ENCODE data around the gene SORBS1.

The SORBS1 gene

DNA sequence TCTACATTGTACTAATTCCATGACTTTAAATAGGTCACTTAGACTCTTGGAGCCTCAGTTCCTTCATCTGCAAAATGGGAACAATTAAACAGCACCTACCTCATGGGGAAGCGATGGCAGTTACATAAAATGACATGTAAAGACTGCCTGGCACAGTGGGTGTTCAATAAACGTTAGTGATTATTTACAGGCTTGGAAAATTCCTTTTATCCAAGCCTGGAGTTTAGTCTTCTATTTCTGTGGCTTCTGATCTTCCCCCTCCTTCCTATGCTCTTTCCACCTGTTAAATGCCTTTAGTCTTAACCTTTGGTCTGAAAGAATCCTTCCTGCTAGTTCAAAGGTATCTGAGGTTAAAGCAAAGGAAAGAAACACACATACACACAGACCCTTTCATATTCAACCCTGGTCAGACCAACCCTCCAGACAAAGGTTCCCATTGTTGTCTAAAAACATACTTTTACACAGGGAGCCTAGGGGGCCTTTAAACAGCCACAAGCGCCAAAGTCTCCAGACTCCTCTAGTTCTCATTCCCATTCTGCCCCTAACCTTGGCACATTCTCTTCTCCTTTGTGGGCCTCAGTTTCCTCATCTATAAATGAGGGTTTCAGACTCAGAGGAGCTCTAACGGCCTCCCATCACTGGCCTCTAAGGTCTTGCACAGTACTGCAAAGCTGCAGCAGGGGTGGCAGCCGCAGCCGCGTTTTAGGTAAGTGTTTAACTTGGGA, 21.4 kb downstream of the SORBS1 start:
- Mint-ChIP-seq H3K4me3 (no peak overlapping the region), H3K27me3 (no peaks in the 10 kb centered on the region), H3K27ac (no peak overlapping the region), H3K9me3 (no peaks in the 10 kb centered on the region), H3K36me3 (ENCODE audit: low read depth) (no peaks in the 10 kb centered on the region), H3K4me1 (ENCODE audit: low read depth) (no peaks in the 10 kb centered on the region)

DNA sequence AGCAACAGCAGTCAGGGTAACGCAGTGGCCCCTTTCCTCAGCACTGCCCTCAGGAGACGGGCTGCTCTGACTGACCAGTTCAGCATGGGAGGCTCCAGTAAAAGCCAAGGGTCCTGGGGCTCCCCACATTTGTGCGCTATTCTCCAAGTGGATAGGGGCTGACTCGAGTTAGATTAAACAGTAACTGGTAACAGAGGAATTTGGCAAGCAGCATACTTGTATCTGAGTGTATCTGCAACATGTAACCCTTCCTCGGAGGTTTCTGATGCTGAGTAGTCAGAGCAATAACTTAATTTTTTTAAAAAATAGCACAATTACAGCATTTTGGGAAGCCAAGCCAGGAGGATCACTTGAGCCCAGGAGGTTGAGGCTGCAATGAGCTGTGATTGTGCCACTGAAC, 22.8 kb downstream of the SORBS1 start:
- H3K27ac Mint-ChIP-seq = no peak overlapping the region
- no peaks in the 10 kb centered on the region for H3K36me3 Mint-ChIP-seq (ENCODE audit: low read depth)
- H3K4me1 Mint-ChIP-seq (ENCODE audit: low read depth) = no peaks in the 10 kb centered on the region
- no peaks in the 10 kb centered on the region for H3K9me3 Mint-ChIP-seq
- no peaks in the 10 kb centered on the region for H3K27me3 Mint-ChIP-seq
- H3K4me3 Mint-ChIP-seq = no peak overlapping the region

DNA sequence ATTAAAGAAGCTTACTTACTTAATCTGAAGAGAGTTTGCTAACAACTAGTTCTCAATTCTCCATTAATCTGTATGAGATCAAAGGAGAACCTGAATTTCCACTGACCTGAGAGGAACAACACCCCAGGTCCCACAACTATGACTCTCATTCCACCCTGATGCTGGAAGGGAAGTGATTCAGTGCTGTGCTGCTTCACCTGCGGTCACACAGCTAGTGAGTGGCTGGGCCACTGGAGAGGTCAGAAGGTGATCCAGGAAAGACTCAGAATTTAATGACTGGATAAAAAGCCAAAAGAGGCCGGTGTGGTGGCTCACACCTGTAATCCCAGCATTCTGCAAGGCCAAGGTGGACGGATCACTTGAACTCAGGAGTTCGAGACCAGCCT, 23.6 kb downstream of the SORBS1 start:
- Mint-ChIP-seq H3K27ac (no peak overlapping the region), H3K36me3 (ENCODE audit: low read depth) (no peaks in the 10 kb centered on the region), H3K4me3 (no peak overlapping the region), H3K9me3 (no peaks in the 10 kb centered on the region), H3K27me3 (no peaks in the 10 kb centered on the region), H3K4me1 (ENCODE audit: low read depth) (no peaks in the 10 kb centered on the region)

DNA sequence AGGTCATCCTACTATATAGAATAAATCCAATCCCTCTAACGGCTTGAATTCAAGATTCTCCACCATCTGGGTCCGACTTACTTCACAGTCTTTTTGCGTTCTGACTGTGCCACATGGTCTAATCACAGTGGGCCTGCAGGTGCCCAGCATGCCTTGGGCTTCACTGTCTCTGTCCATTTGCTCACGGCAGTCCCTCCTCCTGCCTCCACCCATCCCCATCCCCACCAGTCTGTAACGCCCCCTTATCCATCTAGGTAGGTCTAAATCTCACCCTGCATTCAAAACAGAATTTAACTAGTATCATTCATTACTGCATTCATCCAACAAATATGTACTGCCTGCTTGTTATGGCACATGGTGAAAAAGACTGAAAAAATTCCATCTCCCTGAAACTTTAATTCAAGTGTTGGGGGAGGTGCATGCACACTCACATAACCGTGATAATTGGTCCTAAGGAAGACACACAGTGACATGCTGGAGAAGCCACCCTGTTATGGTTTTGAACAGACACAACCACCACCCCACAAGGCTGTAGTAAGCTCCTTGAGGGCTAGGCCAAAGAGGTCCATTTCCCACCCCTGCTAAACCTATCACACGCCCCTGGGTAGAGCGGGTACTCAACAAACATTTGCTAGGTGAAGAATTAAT, 24.2 kb downstream of the SORBS1 start:
- Mint-ChIP-seq H3K27ac (no peak overlapping the region), H3K9me3 (no peaks in the 10 kb centered on the region), H3K4me1 (ENCODE audit: low read depth) (no peaks in the 10 kb centered on the region)

DNA sequence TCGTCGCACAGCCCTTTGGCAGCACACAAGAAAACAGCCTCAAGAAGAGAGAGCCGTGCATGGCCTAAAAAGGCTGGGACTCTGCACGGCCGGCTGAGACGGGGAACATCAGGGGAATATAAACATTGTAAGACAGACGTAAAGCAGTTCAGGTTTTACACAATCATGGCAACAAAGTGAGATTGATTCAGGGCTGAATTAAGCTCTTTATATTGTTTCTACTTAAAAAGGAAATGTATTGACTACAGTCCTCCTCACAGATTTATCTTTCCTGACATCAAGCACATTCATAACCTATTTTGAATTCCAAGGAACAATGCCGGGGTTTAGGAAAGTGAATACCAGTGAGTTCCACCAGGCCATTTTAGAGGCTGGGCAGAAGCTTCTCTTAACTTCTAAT, 25.2 kb downstream of the SORBS1 start:
- no peaks in the 10 kb centered on the region for H3K36me3 Mint-ChIP-seq (ENCODE audit: low read depth)
- no peak overlapping the region for H3K4me3 Mint-ChIP-seq
- no peaks in the 10 kb centered on the region for H3K27me3 Mint-ChIP-seq
- no peak overlapping the region for H3K27ac Mint-ChIP-seq
- no peaks in the 10 kb centered on the region for H3K9me3 Mint-ChIP-seq
- no peaks in the 10 kb centered on the region for H3K4me1 Mint-ChIP-seq (ENCODE audit: low read depth)

More for the DNA sequence above, 24.2 kb downstream of the SORBS1 start:
- H3K4me3 Mint-ChIP-seq = no peak overlapping the region
- no peaks in the 10 kb centered on the region for H3K36me3 Mint-ChIP-seq (ENCODE audit: low read depth)
- no peaks in the 10 kb centered on the region for H3K27me3 Mint-ChIP-seq

DNA sequence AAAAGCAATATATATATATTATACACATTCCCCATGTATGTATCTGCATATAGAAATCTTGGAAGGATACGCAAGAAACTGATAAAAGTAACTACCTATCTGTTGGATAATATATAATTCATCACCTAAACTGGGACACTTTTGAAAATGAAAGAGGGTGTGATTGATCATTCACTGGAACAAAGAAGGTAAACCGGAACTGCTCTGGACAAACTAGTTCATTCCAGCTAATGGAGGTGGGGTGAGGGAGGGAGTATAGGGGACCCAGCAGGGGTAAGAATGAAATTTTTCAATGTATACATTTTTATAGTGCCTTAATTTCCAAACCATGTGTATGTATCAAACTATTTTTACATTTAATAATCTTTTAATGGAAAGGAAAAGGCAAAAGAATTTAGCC, 25.6 kb downstream of the SORBS1 start:
- Mint-ChIP-seq H3K4me3 (no peak overlapping the region), H3K27me3 (no peaks in the 10 kb centered on the region), H3K4me1 (ENCODE audit: low read depth) (no peaks in the 10 kb centered on the region), H3K27ac (no peak overlapping the region), H3K36me3 (ENCODE audit: low read depth) (no peaks in the 10 kb centered on the region), H3K9me3 (no peaks in the 10 kb centered on the region)

DNA sequence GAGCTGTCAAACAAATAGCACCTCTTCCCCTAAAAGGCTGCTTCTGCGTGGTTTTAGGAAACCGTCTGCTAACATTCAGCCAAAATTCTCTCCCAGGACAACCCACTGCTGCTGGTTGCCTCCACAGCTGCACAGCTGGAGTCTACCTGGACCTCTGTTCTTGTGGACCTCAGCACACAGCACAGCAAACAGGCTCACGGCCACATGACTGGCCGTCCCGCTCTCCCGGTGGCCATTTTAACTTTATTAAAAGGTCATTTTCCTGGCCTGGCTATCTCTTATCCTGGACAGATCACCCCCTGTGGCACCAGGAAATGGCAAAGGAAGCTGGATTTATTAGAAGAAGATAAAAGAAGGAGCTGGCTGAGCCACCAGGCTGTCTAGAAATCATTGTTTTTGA, 27.6 kb downstream of the SORBS1 start:
- H3K27ac Mint-ChIP-seq = no peak overlapping the region
- H3K27me3 Mint-ChIP-seq = no peaks in the 10 kb centered on the region
- no peaks in the 10 kb centered on the region for H3K9me3 Mint-ChIP-seq
- H3K4me1 Mint-ChIP-seq (ENCODE audit: low read depth) = peaks cover 6% of the 10 kb centered on the region
- no peak overlapping the region for H3K4me3 Mint-ChIP-seq
- no peaks in the 10 kb centered on the region for H3K36me3 Mint-ChIP-seq (ENCODE audit: low read depth)

DNA sequence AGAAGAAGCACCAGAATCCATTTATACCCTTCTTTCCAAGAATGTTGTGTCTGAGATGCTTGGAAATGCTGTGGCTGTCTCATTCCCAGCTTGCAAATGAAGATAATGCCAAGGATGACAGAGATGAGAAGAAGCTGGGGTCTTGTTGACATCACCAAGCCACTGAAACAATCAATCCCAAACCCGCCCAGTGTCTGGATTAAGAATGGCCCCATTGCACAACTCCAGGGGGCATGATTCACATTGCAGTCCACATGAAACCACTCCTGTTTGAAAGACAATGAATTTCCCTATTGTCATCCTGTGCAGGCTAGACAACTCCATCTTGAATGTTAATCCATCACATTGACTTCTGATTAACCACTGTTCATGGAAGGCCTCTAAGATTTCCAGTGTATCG, 28.6 kb downstream of the SORBS1 start:
- no peaks in the 10 kb centered on the region for H3K36me3 Mint-ChIP-seq (ENCODE audit: low read depth)
- H3K4me1 Mint-ChIP-seq (ENCODE audit: low read depth) = peaks cover 6% of the 10 kb centered on the region
- no peak overlapping the region for H3K27ac Mint-ChIP-seq
- no peaks in the 10 kb centered on the region for H3K27me3 Mint-ChIP-seq
- H3K4me3 Mint-ChIP-seq = no peak overlapping the region
- H3K9me3 Mint-ChIP-seq = no peaks in the 10 kb centered on the region

DNA sequence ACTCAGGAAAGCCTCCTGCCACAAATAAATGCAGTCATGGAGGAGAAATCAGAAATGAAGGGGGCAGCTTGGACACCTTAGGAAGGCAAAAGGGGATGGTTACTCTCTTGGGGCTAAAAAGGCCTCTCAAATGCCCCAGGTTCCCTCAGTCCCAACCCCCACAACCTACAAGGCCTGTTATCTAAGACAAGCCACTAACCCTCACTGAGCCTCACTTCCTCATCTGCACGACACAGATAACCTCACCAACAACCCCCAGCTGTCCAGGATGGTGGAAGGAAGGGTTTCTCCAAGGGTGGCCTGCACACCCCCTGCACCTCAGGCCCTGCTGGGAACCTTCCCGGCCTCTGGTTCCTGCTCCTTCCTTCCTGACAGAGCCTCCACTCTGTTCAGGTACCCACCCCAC, 29.2 kb downstream of the SORBS1 start:
- H3K27me3 Mint-ChIP-seq = no peaks in the 10 kb centered on the region
- no peaks in the 10 kb centered on the region for H3K36me3 Mint-ChIP-seq (ENCODE audit: low read depth)
- H3K27ac Mint-ChIP-seq = no peak overlapping the region

DNA sequence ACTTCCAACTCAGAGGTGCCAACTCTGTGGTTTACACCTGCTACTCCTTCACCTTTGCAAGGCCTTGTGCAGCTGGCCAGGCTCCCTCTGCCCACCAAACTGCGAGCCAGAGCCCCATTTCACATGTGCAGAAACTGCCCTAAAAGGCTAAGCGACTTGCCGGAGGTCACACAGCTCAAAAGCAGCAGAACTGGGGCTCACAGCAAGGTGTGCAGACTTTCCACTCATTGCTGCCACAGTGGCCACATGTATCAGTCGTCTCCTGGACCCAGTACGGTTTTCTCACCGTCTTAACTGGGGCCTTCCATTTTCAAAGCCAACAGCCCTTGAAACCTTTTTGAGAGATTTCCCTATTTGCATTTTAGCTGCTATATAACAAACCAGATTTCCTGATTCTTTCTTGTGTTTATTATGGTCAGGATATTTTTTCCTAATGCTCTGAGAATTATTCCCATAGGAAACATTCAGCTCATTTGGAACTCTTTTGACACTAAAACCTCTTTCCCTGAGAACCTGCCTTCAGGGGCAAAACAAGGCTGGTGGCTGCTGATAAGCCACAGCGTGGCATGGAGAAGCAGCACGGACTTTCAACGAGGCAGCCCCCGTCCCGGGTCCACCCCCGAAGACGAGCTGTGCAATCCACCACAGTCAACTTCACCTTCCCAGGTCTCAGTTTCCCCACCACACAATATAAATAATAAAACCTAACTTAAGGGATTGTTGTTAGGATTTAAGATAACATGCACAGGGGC, 29.9 kb downstream of the SORBS1 start:
- no peaks in the 10 kb centered on the region for H3K9me3 Mint-ChIP-seq
- no peak overlapping the region for H3K4me3 Mint-ChIP-seq

More for the DNA sequence above, 29.2 kb downstream of the SORBS1 start:
- Mint-ChIP-seq H3K9me3 (no peaks in the 10 kb centered on the region), H3K4me3 (no peak overlapping the region), H3K4me1 (ENCODE audit: low read depth) (peaks cover 6% of the 10 kb centered on the region)

DNA sequence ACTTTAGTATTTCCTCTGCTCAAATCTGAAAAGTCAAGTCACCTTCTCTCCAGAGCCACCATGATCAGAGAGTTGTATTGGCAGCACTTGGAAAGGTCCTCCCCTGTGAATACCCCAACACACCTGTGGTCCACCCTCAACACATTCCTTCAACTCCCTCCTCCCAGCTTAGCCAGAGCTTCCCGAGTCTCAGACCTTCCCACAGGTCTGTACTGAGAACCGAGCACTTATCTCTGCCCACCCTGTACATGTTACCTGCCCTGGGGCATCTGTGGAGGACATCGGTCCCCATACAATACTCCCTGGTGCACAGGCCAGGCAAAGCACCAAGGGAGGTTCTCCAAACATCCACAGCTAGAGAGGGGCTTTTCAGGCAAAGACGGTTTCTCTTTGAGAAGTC, 30.6 kb downstream of the SORBS1 start:
- peaks cover 6% of the 10 kb centered on the region for H3K4me1 Mint-ChIP-seq (ENCODE audit: low read depth)

More for the DNA sequence above, 29.9 kb downstream of the SORBS1 start:
- Mint-ChIP-seq H3K4me1 (ENCODE audit: low read depth) (peaks cover 6% of the 10 kb centered on the region), H3K36me3 (ENCODE audit: low read depth) (no peaks in the 10 kb centered on the region), H3K27ac (no peak overlapping the region), H3K27me3 (no peaks in the 10 kb centered on the region)

DNA sequence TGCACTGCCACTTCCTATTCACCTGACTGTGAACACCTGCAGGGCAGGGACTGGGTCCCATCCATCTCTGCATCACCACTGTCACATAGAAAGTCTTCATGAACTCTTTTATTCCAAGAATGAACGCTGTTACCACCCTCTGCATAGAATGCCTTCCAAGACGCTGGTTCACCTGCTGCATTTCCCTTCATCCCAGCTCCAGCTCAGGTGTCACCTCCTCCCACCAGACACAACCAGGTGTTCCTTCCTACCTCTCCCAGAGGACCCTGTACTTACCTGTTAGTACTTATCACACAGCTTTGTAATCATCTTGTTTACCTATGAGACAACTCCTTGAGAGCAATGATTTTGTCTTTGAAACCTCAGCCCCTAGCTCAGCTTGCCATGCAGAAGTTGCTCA, 31.1 kb downstream of the SORBS1 start:
- Mint-ChIP-seq H3K4me1 (ENCODE audit: low read depth) (peaks cover 6% of the 10 kb centered on the region), H3K27ac (no peak overlapping the region)

More for the DNA sequence above, 30.6 kb downstream of the SORBS1 start:
- H3K27me3 Mint-ChIP-seq = no peaks in the 10 kb centered on the region
- no peak overlapping the region for H3K4me3 Mint-ChIP-seq
- no peak overlapping the region for H3K27ac Mint-ChIP-seq
- no peaks in the 10 kb centered on the region for H3K36me3 Mint-ChIP-seq (ENCODE audit: low read depth)
- H3K9me3 Mint-ChIP-seq = no peaks in the 10 kb centered on the region

DNA sequence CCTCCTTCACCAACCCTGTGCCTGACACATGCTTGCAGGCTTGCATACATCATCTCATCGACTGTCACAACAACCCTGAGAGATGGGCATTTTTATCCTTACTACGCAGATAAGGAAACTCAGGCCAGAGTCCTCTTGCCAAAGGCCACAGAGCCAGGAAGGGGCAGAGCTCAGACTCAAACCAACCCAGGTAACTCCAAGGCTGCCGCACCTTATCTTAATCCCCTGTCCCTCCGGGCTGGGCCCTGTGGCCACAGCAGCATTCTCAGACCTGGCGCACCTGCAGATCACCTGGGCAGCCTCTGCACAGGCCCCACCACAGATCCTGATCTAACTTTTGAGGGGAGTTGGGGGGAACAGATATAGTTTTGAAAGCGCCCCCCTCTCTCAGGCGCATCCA, 35.1 kb downstream of the SORBS1 start:
- no peak overlapping the region for H3K4me3 Mint-ChIP-seq
- H3K27me3 Mint-ChIP-seq = no peaks in the 10 kb centered on the region
- H3K9me3 Mint-ChIP-seq = no peaks in the 10 kb centered on the region
- H3K36me3 Mint-ChIP-seq (ENCODE audit: low read depth) = no peaks in the 10 kb centered on the region
- H3K4me1 Mint-ChIP-seq (ENCODE audit: low read depth) = peaks cover 6% of the 10 kb centered on the region
- no peak overlapping the region for H3K27ac Mint-ChIP-seq

More for the DNA sequence above, 31.1 kb downstream of the SORBS1 start:
- H3K36me3 Mint-ChIP-seq (ENCODE audit: low read depth) = no peaks in the 10 kb centered on the region
- no peak overlapping the region for H3K4me3 Mint-ChIP-seq
- no peaks in the 10 kb centered on the region for H3K9me3 Mint-ChIP-seq
- no peaks in the 10 kb centered on the region for H3K27me3 Mint-ChIP-seq

DNA sequence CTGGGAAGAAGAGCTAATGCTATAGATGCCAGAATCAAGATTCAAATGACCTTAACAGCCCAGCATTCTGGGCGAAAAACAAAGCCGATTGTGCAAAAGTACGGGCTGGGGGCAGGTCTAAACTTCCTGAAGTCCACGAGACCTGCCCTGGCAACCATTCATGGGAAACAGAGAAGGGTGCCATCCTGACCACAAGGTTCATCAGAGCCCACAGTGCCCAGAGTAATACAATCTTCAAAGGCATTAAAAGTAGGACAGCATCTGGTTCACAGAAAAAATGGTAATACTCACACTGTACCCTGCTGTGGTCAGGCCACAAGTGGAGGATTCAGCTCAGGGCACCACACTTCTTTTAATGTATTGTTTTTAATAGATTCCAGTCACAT, 36.1 kb downstream of the SORBS1 start:
- no peak overlapping the region for H3K4me3 Mint-ChIP-seq
- H3K27me3 Mint-ChIP-seq = no peaks in the 10 kb centered on the region
- no peak overlapping the region for H3K27ac Mint-ChIP-seq
- H3K4me1 Mint-ChIP-seq (ENCODE audit: low read depth) = peaks cover 6% of the 10 kb centered on the region
- no peaks in the 10 kb centered on the region for H3K36me3 Mint-ChIP-seq (ENCODE audit: low read depth)
- no peaks in the 10 kb centered on the region for H3K9me3 Mint-ChIP-seq

DNA sequence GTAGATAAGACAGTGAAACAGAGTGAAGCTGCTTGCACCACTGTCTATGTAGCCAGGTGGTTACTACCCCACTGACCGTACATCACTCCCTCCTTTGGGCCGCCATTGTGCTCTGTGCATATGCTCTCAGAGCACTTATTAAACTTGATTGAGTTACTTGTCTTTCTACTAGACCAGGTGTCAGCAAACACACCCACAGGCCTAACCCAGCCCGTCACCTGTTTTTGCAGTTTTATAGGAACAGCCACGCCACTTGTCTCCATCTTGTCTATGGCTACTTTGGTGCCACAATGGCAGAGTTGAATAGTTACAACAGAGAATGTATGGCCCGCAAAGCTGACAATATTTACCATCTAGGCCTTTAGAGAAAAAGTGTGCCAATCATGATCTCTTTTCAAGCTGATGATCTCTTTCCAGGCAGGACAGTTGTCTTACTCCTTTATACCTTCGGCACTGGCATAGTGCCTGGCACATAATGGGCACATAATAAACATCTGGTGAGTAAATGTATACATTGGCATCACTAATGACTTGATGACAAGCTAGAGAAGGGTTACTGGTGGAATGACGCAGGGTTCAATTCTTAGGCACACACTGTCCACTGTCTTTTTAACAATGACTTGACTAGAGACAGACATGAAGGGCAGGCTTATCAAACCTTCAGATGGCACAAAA, 36.7 kb downstream of the SORBS1 start:
- Mint-ChIP-seq H3K36me3 (ENCODE audit: low read depth) (no peaks in the 10 kb centered on the region), H3K4me3 (no peak overlapping the region), H3K27me3 (no peaks in the 10 kb centered on the region), H3K4me1 (ENCODE audit: low read depth) (peaks cover 6% of the 10 kb centered on the region), H3K27ac (no peak overlapping the region), H3K9me3 (no peaks in the 10 kb centered on the region)

All from stimulated activated naive CD8-positive, alpha-beta T cell treated with anti-CD3 and anti-CD28 coated beads, Interleukin-15, Interleukin-2, amounts not matched to agents 100 ng/mL and 50 ng/mL, for 24 hours (primary cell).